Stimulated activated CD4-positive, alpha-beta T cell treated with anti-CD3 and anti-CD28 coated beads, Interleukin-2, amount 100 ng/mL, for 48 hours (primary cell): ENCODE results near the gene PPP6R3.

Experiments
- DNase-seq, 2 donors: peaks; one replicate each; pipeline ENCODE4 v3.0.0-alpha.2; 2020

Gene PPP6R3

GRCh38 chr11:68654978-68655377, 194.4 kb downstream of the PPP6R3 start:
- no peak for DNase-seq

- no peak for DNase-seq
These were observed 194.9 kb downstream of the PPP6R3 start for GRCh38 chr11:68655406-68655805.

GRCh38 chr11:68655806-68656205, 195.3 kb downstream of the PPP6R3 start:
- DNase-seq: no peak

GRCh38 chr11:68657021-68657780, 196.6 kb downstream of the PPP6R3 start:
- no peak for DNase-seq

- DNase-seq: no peak
These were observed 197.5 kb downstream of the PPP6R3 start for GRCh38 chr11:68658097-68658496.

- DNase-seq: no peak
These were observed 198.1 kb downstream of the PPP6R3 start for GRCh38 chr11:68658661-68659060.

- DNase-seq: no peak
These were observed 198.8 kb downstream of the PPP6R3 start for GRCh38 chr11:68659158-68659921.

GRCh38 chr11:68660066-68660810, 199.7 kb downstream of the PPP6R3 start:
- no peak for DNase-seq

- DNase-seq: no peak
These were observed 200.5 kb downstream of the PPP6R3 start for GRCh38 chr11:68661014-68661413.

- DNase-seq: no peak
These were observed 201.4 kb downstream of the PPP6R3 start for GRCh38 chr11:68661697-68662603.

- DNase-seq: no peak
These were observed 203.0 kb downstream of the PPP6R3 start for GRCh38 chr11:68663482-68664010.

- no peak for DNase-seq
These were observed 203.6 kb downstream of the PPP6R3 start for GRCh38 chr11:68664141-68664540.

GRCh38 chr11:68664906-68665305, 204.4 kb downstream of the PPP6R3 start:
- no peak for DNase-seq
